Parathyroid adenoma (tissue), 2 donors: ENCODE results near the gene FAM53B.

Experiments
- H2AFZ ChIP-seq: fragments of 300-600 bp; sonication (generic); one replicate; pipeline ENCODE4 v1.7.0; 2017; ENCODE audit warnings: antibody characterized with exemption, mild to moderate bottlenecking
- H3K27ac ChIP-seq: fragments of 300-600 bp; sonication (generic); one replicate; pipeline ENCODE4 v1.7.0; 2017
- H3K27me3 ChIP-seq: fragments of 300-600 bp; sonication (generic); one replicate; pipeline ENCODE4 v1.7.0; 2017; ENCODE audit warnings: low read length; ENCODE audit not compliant: control insufficient read depth, insufficient read depth
- H3K36me3 ChIP-seq: fragments of 300-600 bp; sonication (generic); one replicate; pipeline ENCODE4 v1.7.0; 2017; ENCODE audit warnings: low read length; ENCODE audit not compliant: control insufficient read depth, insufficient read depth
- H3K4me1 ChIP-seq: fragments of 300-600 bp; sonication (generic); one replicate; pipeline ENCODE4 v1.7.0; 2017; ENCODE audit warnings: control low read depth
- H3K4me2 ChIP-seq: fragments of 300-600 bp; sonication (generic); one replicate; pipeline ENCODE4 v1.7.0; 2017; ENCODE audit warnings: low read length
- H3K4me3 ChIP-seq: fragments of 300-600 bp; sonication (generic); one replicate; pipeline ENCODE4 v1.7.0; 2017; ENCODE audit warnings: low read depth, low read length
- H3K79me2 ChIP-seq: fragments of 300-600 bp; sonication (generic); one replicate; pipeline ENCODE4 v1.7.0; 2017; ENCODE audit warnings: control low read depth
- H3K9ac ChIP-seq: fragments of 300-600 bp; sonication (generic); one replicate; pipeline ENCODE4 v1.7.0; 2017; ENCODE audit warnings: mild to moderate bottlenecking
- H3K9me3 ChIP-seq: fragments of 300-600 bp; sonication (generic); one replicate; pipeline ENCODE4 v1.7.0; 2017; ENCODE audit warnings: low read length; ENCODE audit not compliant: control insufficient read depth
- TF ChIP-seq, protein P1 (sequence below): fragments of 300-600 bp; sonication (generic); IDR thresholded peaks from one replicate; pipeline ENCODE4 v1.7.0; 2017; ENCODE audit warnings: antibody characterized with exemption, mild to moderate bottlenecking
- donor health status: primary hyperparathyroidism.

Gene FAM53B

DNA sequence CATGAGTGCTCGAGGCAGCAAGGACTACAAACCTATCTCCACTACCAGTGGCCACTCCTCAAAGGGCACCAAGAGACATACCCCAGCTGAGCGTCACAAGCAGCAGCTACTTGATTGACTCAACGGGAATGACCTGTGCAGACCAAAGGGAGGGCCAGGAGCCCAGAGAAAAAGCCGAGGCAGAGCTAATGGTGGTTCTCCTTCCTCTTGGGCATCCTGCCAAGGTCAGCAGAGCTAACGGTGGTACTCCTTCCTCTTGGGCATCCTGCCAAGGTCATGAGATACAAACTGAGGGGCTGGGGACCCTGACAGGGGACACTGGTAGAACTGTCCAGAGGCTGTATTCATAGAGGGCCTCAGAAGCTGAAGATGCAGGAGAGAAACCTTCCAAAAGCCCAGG is 60.4 kb downstream of the FAM53B start:
- Histone ChIP-seq H3K4me2 (no peak overlapping the region), H3K27me3 (no peaks in the 10 kb centered on the region), H3K27ac (peak overlapping the region; percentile 34), H3K4me1 (peaks cover 50% of the 10 kb centered on the region), H2AFZ (no peak overlapping the region), H3K9me3 (no peaks in the 10 kb centered on the region), H3K79me2 (peaks cover 48% of the 10 kb centered on the region), H3K9ac (no peak overlapping the region), H3K4me3 (no peak overlapping the region), H3K36me3 (no peaks in the 10 kb centered on the region)
- TF ChIP-seq, protein P1, sequence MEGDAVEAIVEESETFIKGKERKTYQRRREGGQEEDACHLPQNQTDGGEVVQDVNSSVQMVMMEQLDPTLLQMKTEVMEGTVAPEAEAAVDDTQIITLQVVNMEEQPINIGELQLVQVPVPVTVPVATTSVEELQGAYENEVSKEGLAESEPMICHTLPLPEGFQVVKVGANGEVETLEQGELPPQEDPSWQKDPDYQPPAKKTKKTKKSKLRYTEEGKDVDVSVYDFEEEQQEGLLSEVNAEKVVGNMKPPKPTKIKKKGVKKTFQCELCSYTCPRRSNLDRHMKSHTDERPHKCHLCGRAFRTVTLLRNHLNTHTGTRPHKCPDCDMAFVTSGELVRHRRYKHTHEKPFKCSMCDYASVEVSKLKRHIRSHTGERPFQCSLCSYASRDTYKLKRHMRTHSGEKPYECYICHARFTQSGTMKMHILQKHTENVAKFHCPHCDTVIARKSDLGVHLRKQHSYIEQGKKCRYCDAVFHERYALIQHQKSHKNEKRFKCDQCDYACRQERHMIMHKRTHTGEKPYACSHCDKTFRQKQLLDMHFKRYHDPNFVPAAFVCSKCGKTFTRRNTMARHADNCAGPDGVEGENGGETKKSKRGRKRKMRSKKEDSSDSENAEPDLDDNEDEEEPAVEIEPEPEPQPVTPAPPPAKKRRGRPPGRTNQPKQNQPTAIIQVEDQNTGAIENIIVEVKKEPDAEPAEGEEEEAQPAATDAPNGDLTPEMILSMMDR, result no peak

DNA sequence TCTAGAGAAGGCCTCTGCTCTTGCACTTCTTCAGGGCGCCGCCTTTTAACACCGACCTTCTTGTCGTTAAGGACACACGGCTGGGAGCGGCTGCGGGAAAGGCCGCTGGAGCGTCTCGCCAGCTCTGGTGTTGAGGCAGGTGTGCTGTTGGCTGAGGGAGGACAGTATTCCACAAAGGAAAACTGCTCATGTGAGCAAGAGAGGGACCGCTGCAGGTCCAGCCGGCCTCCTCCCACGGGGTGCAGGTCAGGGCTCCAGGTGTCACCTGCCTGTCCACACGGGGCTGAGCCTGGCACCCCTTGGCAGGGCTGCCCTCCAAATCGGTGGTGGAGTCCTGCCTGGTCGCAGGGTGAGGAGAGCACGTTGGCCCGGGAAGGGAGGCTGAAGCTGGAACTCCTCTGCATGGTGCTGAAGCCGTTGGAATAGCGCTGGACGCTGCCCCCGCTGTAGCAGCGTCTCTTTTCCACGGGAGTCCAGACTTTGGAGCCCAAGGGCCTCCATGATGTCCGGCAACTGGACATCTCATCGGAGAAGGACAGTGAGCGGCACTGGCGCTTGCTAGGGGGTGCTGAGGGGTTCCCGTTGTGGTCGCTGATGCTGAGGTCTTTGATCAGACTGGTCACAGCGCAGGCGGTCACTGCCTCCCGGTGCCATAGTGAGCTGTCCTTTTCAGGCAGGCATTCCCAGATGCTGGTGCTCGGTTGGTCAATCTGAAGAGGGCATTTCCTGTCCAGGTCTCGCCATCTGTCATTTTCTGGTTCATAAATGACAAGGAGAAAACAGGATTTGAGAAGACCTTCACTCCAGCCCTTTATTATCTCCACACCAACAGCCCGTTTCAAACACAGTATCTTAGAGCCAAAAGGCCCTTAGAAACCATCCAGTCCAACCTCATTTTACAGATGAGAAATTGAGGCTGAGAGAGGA is 62.3 kb downstream of the FAM53B start:
- H3K36me3 ChIP-seq, result no peaks in the 10 kb centered on the region
- H3K9me3 ChIP-seq, result no peaks in the 10 kb centered on the region
- H3K27me3 ChIP-seq, result no peaks in the 10 kb centered on the region
- H3K9ac ChIP-seq, result no peak overlapping the region
- H2AFZ ChIP-seq, result no peak overlapping the region
- H3K4me2 ChIP-seq, result no peak overlapping the region
- no peak overlapping the region for H3K27ac ChIP-seq
- H3K4me3 ChIP-seq, result no peak overlapping the region
- peaks cover 54% of the 10 kb centered on the region for H3K4me1 ChIP-seq
- H3K79me2 ChIP-seq, result peaks cover 60% of the 10 kb centered on the region
- TF ChIP-seq, protein P1, result no peak

DNA sequence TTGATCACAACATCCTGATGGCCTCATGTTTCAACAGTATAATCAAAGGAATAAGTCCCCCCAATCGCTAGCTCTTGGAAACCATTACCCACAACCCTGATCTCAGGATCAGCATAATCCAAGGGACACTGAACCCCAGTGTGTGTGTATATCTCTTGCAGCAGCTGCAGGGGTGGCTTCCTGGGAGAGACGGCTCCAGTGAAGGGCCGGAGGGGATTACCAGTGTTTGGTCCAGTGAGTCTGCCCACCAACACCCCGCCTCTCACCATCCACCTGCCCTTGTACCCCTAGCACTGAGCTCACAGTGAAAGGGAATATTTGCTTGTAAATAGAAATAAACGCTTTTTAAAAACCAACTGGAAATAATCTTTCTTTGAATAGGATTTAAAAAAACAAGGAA is 63.1 kb downstream of the FAM53B start:
- no peak overlapping the region for H2AFZ ChIP-seq
- H3K36me3 ChIP-seq, result no peaks in the 10 kb centered on the region
- no peaks in the 10 kb centered on the region for H3K9me3 ChIP-seq
- H3K4me1 ChIP-seq, result peaks cover 54% of the 10 kb centered on the region
- no peaks in the 10 kb centered on the region for H3K27me3 ChIP-seq
- no peak overlapping the region for H3K4me3 ChIP-seq
- peaks cover 68% of the 10 kb centered on the region for H3K79me2 ChIP-seq
- H3K9ac ChIP-seq, result no peak overlapping the region
- H3K4me2 ChIP-seq, result no peak overlapping the region
- H3K27ac ChIP-seq, result peak overlapping the region; percentile 15
- TF ChIP-seq, protein P1, result no peak

DNA sequence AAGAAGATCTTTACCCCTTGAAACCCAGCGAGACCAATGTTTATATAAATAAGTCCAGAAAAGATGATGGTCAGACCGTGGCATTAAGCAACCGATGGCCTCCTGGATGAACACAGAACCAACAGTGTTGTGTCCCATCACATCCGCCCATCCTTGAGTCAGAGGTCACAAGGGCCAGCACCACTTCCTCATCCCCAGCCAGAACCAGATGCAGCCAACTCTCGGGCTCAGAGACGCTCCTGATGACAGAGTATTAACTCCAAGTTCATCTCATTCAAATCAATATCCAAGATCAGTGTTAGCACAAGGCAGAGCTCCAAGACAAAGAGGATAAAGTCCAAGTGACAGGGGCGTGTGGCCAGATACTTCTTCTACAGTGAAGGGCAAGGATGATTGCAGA is 63.5 kb downstream of the FAM53B start:
- TF ChIP-seq, protein P1, result no peak
- Histone ChIP-seq H3K9me3 (no peaks in the 10 kb centered on the region), H3K4me3 (no peak overlapping the region), H3K9ac (no peak overlapping the region), H3K79me2 (peaks cover 73% of the 10 kb centered on the region), H3K27ac (peak overlapping the region; percentile 15), H3K36me3 (no peaks in the 10 kb centered on the region), H3K4me1 (peaks cover 54% of the 10 kb centered on the region), H3K4me2 (no peak overlapping the region), H2AFZ (no peak overlapping the region), H3K27me3 (no peaks in the 10 kb centered on the region)
